Activated T-cell treated with anti-CD3 and anti-CD28 coated beads for 1 hour (primary cell): ENCODE measurements around the gene KIAA0586.
A peak's percentile ranks its signal among the peaks of the same experiment; 100 is the strongest.
"Not testable (repeated sequence)": the region's sequence is repeated elsewhere in the genome, so short reads cannot be mapped to it uniquely, and the experiment has no call there.

Source experiments
- DNase-seq: peaks from one replicate; pipeline ENCODE4 v3.0.0-alpha.2; 2020; ENCODE audit warnings: low read depth

Gene KIAA0586

GRCh38 chr14:58549105-58549757 is 121.7 kb downstream of the KIAA0586 start:
- no peak for DNase-seq

GRCh38 chr14:58553959-58554358 is 126.4 kb downstream of the KIAA0586 start:
- DNase-seq: no peak

- DNase-seq: no peak
These were observed 128.1 kb downstream of the KIAA0586 start for GRCh38 chr14:58555647-58556046.

GRCh38 chr14:58557242-58557641 is 129.7 kb downstream of the KIAA0586 start:
- DNase-seq: no peak

- no peak for DNase-seq
These were observed 132.7 kb downstream of the KIAA0586 start for GRCh38 chr14:58560208-58560607.

GRCh38 chr14:58562141-58562540 is 134.6 kb downstream of the KIAA0586 start:
- DNase-seq: no peak

- no peak for DNase-seq
These were observed 136.5 kb downstream of the KIAA0586 start for GRCh38 chr14:58563978-58564377.

- no peak for DNase-seq
These were observed 138.3 kb downstream of the KIAA0586 start for GRCh38 chr14:58565832-58566231.

GRCh38 chr14:58566979-58567378 is 139.5 kb downstream of the KIAA0586 start:
- DNase-seq: no peak

GRCh38 chr14:58568322-58568721 is 140.8 kb downstream of the KIAA0586 start:
- no peak for DNase-seq

GRCh38 chr14:58571256-58571655 is 143.7 kb downstream of the KIAA0586 start:
- DNase-seq: no peak

GRCh38 chr14:58571769-58572472 is 144.4 kb downstream of the KIAA0586 start:
- peak; percentile 5 for DNase-seq

- DNase-seq: no peak
These were observed 144.9 kb downstream of the KIAA0586 start for GRCh38 chr14:58572473-58572853.

- DNase-seq: no peak
These were observed 145.3 kb downstream of the KIAA0586 start for GRCh38 chr14:58572863-58573262.

GRCh38 chr14:58574623-58575022 is 147.1 kb downstream of the KIAA0586 start:
- no peak for DNase-seq

GRCh38 chr14:58575956-58576355 is 148.4 kb downstream of the KIAA0586 start:
- DNase-seq: no peak

- not testable (repeated sequence) for DNase-seq
These were observed 152.5 kb downstream of the KIAA0586 start for GRCh38 chr14:58580035-58580434.

- not testable (repeated sequence) for DNase-seq
These were observed 153.9 kb downstream of the KIAA0586 start for GRCh38 chr14:58581389-58581788.

- no peak for DNase-seq
These were observed 156.9 kb downstream of the KIAA0586 start for GRCh38 chr14:58584383-58584782.

GRCh38 chr14:58587271-58587670 is 159.8 kb downstream of the KIAA0586 start:
- DNase-seq: no peak

- DNase-seq: not testable (repeated sequence)
These were observed 160.8 kb downstream of the KIAA0586 start for GRCh38 chr14:58588321-58588720.

- no peak for DNase-seq
These were observed 166.5 kb downstream of the KIAA0586 start for GRCh38 chr14:58593977-58594376.

GRCh38 chr14:58597041-58597440 is 169.5 kb downstream of the KIAA0586 start:
- DNase-seq: no peak
